Colon (tissue), 2 donors: ENCODE results near the gene NATD1.

ENCODE experiments used
- FAIRE-seq: peaks from 2 replicates; lab custom pipeline; 2012; peaks lifted over from hg19 to GRCh38; lab: Jason Lieb, UNC
- donor health status: control.
- donor health status: control.

NATD1 gene

GRCh38 chr17:21275047-21275578 is 21.9 kb upstream of the NATD1 start:
- no peak for FAIRE-seq

- no peak for FAIRE-seq
These were observed 19.9 kb upstream of the NATD1 start for GRCh38 chr17:21272881-21273792.

- no peak for FAIRE-seq
These were observed 19.0 kb upstream of the NATD1 start for GRCh38 chr17:21272250-21272649.

GRCh38 chr17:21271454-21272183 is 18.4 kb upstream of the NATD1 start:
- FAIRE-seq, result no peak

GRCh38 chr17:21269394-21269793 is 16.2 kb upstream of the NATD1 start:
- FAIRE-seq, result no peak

- FAIRE-seq, result no peak
These were observed 15.5 kb upstream of the NATD1 start for GRCh38 chr17:21268596-21269188.

- no peak for FAIRE-seq
These were observed 10.2 kb upstream of the NATD1 start for GRCh38 chr17:21263376-21263775.

- no peak for FAIRE-seq
These were observed 9.2 kb upstream of the NATD1 start for GRCh38 chr17:21262259-21262993.

GRCh38 chr17:21258593-21258992 is 5.4 kb upstream of the NATD1 start:
- FAIRE-seq, result no peak

- FAIRE-seq, result no peak
These were observed 634 bp upstream of the NATD1 start for GRCh38 chr17:21253646-21254441.

- FAIRE-seq, result no peak
These were observed 868 bp downstream of the NATD1 start for GRCh38 chr17:21252289-21252795.

GRCh38 chr17:21251337-21252010 is 1.7 kb downstream of the NATD1 start:
- no peak for FAIRE-seq

- no peak for FAIRE-seq
These were observed 2.4 kb downstream of the NATD1 start for GRCh38 chr17:21250854-21251253.

- FAIRE-seq, result no peak
These were observed 3.1 kb downstream of the NATD1 start for GRCh38 chr17:21249920-21250703.

GRCh38 chr17:21249086-21249795 is 4.0 kb downstream of the NATD1 start:
- FAIRE-seq, result no peak

GRCh38 chr17:21248500-21248899 is 4.7 kb downstream of the NATD1 start:
- FAIRE-seq, result no peak

- FAIRE-seq, result no peak
These were observed 5.5 kb downstream of the NATD1 start for GRCh38 chr17:21247552-21248258.

- no peak for FAIRE-seq
These were observed 6.5 kb downstream of the NATD1 start for GRCh38 chr17:21246698-21247097.
